GM19372 (cell line): ENCODE data around the gene SLC6A13.
"Not testable (repeated sequence)": the region's sequence is repeated elsewhere in the genome, so short reads cannot be mapped to it uniquely, and the experiment has no call there.

ENCODE experiments used
- ATAC-seq: cut with Tn5 transposase; IDR thresholded peaks from one replicate; pipeline ENCODE4 v1.9.1; 2021; ENCODE audit warnings: mild to moderate bottlenecking, low read depth, moderate library complexity; ENCODE audit not compliant: unreplicated experiment

SLC6A13 gene

GRCh38 chr12:262817-263216 is at the start of gene SLC6A13:
TSS of gene SLC6A13 (minus strand) at chr12:262836. CDS start at chr12:260052, 2,784 bp downstream.
- no peak for ATAC-seq

DNA sequence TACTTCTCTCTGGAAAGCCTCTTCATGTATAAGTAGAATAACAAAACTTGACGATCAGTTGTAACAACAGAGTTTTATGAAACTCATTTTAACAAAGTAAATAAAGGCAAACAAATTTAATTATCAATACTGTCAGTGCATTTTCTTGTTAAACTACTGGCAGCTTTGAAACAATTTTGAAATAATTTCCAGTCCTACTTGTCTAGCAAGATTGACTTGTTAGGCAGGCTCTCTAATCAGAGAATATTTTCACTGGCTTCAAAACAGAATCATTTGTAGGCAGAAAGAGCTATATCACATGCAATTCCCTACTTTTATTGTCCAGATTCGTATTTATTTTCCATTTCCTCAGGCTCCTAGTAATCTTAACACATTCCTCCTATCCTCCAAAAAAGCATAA is 45.9 kb upstream of the SLC6A13 start:
- no peak for ATAC-seq

- ATAC-seq: no peak
Observed at GRCh38 chr12:307406-307805, 44.8 kb upstream of the SLC6A13 start.

DNA sequence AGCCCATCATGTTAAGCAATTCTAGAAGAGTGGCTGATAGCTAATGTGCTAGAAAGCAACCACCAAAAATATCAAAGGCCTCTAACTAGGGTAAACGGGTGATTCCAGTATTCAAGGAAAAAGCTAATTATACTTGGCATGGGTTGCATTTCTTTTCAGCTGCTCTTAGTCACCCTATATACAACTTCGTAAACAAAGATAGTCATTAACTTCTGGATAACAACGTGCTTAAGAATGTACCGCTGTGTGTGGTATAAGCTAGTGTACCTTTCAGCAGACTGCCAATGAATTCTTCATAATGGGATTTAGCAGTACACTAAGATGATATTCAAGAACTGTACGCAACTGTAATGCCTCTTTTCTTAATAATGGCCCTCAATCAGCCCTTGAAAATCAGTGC is 42.2 kb upstream of the SLC6A13 start:
- ATAC-seq: no peak

GRCh38 chr12:302766-303165 is 40.1 kb upstream of the SLC6A13 start:
- not testable (repeated sequence) for ATAC-seq

DNA sequence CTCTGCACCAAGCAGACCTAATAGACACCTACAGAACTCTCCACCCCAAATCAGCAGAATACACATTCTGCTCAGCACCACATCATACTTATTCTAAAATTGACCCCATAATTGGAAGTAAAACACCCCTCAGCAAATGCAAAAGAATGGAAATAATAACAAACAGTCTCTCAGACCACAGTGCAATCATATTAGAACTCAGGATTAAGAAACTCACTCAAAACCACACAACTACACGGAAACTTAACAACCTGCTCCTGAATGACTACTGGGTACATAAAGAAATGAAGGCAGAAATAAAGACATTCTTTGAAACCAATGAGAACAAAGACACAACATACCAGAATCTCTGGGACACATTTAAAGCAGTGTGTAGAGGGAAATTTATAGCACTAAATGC is 37.5 kb upstream of the SLC6A13 start:
- ATAC-seq: not testable (repeated sequence)

DNA sequence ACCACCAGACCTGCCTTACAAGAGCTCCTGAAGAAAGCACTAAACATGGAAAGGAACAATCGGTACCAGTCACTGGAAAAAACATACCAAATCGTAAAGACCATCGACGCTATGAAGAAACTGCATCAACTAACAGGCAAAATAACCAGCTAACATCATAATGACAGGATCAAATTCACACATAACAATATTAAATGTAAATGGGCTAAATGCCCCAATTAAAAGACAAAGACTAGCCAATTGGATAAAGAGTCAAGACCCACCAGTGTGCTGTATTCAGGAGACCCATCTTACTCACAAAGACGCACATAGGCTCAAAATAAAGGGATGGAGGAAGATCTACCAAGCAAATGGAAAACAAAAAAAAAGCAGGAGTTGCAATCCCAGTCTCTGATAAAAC is 36.9 kb upstream of the SLC6A13 start:
- ATAC-seq: not testable (repeated sequence)

DNA sequence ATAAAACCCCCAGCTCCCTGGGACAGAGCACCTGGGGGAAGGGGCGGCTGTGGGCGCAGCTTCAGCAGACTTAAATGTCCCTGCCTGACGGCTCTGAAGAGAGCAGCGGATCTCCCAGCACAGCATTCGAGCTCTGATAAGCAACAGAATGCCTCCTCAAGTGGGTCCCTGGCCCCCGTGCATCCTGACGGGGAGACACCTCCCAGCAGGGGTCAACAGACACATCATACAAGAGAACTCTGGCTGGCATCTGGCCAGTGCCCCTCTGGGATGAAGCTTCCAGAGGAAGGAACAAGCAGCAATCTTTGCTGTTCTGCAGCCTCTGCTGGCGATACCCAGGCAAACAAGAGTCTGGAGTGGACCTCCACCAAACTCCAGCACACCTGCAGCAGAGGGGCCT is 35.4 kb upstream of the SLC6A13 start:
- ATAC-seq: not testable (repeated sequence)

DNA sequence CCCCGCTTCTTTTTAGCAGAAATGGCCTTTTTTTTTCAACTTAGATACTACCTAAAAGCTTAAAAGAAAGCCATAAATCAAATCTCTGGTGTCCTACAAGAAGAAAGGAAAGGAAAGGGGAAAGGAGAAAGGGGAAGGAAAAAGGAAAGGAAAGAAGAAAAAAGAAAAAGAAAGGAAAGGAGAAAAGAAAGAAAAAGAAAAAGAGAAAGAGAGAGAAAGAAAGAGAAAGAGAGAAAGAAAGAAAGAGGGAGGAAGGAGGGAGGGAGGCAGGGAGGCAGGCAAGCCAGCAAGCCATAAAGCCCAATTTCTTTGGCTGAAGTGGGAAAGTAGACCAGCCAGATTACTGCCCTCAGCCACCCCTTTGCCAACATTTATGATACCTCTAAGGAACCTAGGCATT is 32.5 kb upstream of the SLC6A13 start:
- ATAC-seq: no peak

DNA sequence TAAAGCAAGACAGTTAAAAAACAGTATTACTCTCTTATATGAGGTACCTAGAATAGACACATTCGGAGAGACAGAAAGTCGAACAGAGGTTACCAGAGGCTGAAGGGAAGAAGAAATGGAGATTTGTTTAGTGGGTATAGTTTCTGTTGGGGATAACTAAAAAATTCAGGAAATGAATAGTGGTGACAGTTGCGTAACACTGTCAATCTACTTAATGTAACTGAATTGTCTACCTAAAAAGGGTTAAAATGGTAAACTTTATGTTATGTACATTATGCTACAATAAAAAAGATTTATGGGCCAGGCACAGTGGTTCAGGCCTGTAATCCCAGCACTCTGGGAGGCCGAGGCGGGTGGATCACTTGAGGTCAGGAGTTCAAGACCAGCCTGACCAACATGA is 30.6 kb upstream of the SLC6A13 start:
- ATAC-seq: no peak

DNA sequence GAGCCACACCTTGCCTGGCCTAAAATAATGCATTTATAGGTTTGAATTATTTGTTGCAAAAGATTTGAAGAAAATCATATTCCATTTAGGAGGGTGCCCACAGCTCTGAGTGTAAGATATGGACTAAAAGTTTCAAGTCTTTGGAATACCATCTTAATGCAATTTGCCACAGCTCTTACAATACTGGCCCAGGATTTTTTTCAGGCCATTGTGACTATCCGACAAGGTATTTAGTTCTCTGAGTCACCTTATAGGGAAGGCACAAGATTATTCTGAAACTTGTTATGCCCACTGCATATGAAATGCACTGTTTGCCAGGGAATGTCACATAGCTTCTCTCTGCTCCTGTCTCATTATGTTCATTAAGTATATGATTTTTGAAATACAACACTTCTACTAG is 29.6 kb upstream of the SLC6A13 start:
- ATAC-seq: no peak

- no peak for ATAC-seq
Observed at GRCh38 chr12:291153-291723, 28.6 kb upstream of the SLC6A13 start.

- ATAC-seq: no peak
Observed at GRCh38 chr12:288687-289086, 26.1 kb upstream of the SLC6A13 start.

DNA sequence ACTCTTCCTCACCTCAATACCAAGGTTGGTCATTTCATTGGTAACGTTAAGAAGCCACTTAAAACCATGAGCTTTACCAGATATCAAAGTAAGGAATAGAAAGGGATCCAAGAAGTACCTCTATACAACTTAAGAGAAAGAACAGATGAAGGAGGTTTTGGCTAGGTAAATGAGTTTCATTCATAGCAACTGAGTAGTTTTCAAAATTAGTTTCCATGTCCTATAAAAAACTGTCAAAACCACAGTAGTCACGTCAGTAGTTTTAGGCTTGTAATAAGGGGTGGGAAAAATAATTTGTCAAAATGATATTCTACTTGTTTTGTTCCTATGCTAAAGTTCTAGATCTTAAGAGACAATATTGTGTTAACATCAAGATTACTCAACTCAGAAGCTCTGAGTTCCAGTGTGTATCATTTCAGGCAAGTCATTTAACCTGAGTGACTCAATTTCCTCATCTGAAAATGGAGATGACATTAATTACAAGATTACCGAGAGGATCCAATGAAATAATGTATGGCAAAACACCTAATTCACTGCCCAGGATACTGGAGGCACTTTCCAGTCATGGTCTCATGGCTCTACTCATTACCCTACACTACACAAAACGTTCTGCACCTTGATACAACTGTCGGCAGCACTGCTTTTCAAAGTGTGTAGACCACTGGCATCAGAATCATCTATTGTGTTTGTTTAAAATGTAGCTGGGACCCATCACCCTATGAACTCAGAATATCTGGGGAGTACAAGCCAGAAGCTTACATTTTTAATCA is 24.1 kb upstream of the SLC6A13 start:
- ATAC-seq: no peak

DNA sequence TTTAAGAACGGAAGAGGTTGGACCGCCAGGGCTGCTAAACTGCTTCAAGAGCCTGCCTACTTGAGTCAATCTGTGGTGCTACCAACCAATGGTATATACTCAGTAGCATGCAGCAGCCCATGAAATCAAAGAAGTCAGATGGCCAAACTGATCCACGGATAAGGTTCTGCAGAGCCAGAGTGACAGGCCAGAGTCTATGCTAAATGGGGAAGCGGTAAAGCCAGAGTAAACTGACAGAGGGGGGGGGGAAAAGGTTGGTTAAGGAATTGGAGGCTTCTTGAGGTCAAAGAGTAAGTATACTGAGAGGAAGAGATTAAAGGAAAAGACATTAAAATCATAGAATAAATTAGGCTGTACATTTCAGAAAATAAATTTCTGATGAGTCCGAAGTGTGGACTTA is 15.4 kb upstream of the SLC6A13 start:
- ATAC-seq: no peak

DNA sequence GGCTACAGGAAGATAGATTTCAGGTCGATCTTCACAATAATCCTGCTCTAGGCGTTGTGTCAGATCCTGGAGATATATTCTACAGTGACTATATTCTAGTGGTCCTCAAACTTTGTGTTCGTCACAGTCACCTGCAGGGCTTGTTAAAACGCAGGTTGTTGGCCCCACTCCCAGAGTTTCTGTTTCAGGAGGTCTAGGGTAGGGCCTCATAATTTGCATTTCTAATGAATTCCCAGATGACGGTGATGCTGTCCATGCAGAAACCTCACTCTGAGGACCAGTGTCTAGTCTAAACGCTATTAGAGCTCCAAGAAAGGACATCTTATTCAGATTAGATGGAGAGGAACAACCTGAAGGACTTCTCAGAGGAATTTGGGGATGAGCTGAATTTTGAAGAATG is 13.2 kb upstream of the SLC6A13 start:
- ATAC-seq: no peak

- no peak for ATAC-seq
Observed at GRCh38 chr12:273382-273781, 10.7 kb upstream of the SLC6A13 start.

GRCh38 chr12:272942-273341 is 10.3 kb upstream of the SLC6A13 start:
- no peak for ATAC-seq

DNA sequence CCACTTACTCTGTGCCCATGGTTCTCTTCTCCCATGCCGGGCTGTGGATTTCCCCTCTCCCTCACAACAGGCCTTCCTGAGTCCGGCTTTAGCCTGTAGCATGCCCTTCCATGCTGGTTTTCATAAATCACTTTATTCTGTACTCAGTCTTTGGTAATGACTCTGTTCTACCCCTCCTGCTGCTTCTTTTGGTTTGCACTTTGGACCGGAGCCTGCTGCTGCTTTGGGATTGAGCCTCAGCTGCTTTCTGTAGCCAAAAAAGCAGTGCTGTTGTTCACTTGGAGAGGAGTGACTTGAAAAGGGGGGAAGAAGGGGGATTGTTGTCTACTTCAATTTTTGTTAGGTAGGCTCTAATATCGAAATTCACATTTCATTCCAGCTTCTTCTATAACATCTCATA is 8.5 kb upstream of the SLC6A13 start:
- no peak for ATAC-seq

DNA sequence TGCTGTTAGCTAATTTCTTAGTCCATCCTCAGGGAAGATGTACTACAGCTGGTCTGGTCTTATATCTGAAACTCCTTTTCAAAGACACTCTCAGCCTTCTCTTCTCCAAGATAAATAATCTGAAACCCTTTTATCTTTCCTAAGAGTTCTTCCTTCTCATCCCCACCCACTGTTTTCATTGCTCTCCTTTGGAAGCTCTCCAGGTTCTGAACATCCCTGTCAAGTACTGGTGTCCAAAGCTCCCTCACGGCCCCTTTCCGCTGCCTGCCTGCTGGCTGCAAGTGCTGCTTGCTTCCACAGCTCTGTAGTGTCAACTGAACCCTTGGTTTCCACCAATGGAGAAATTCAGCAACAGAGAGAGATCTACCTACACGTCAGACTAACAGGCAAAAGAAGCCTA is 6.6 kb upstream of the SLC6A13 start:
- no peak for ATAC-seq

GRCh38 chr12:268483-268840 is 5.8 kb upstream of the SLC6A13 start:
- ATAC-seq: no peak
